Calu3 (cell line): Measurements from ENCODE around the gene EPHA3. TPM values are rescaled to one million over a fixed set of nuclear protein-coding genes. Genes with fewer than 3 reads are reported as not detected.

Experiments used
- BruUV-seq: library from RNA; stranded (reverse); fragments of 400-500 nt; replicated peaks from 2 replicates; lab custom pipeline; 2021; lab: Mats Ljungman, UMichigan
- CTCF ChIA-PET: fragments of 300-600 bp; sonication (Branson Sonifier 250); formaldehyde crosslinking; loops from one replicate; lab custom pipeline; 2022; ENCODE audit warnings: antibody characterized with exemption; lab: Charles Lee
- DNase-seq: peaks from one replicate; pipeline ENCODE4 v3.0.0; 2022
- H3K27ac Mint-ChIP-seq: one replicate; pipeline ENCODE4 v1.8.0; 2022; ENCODE audit warnings: mixed read lengths; ENCODE audit not compliant: unreplicated experiment
- H3K27me3 Mint-ChIP-seq: one replicate; pipeline ENCODE4 v1.8.0; 2022; ENCODE audit warnings: mixed read lengths; ENCODE audit not compliant: unreplicated experiment
- H3K36me3 Mint-ChIP-seq: one replicate; pipeline ENCODE4 v1.8.0; 2022; ENCODE audit warnings: mild to moderate bottlenecking, moderate library complexity, mixed read lengths; ENCODE audit not compliant: insufficient read depth, unreplicated experiment
- H3K4me1 Mint-ChIP-seq: one replicate; pipeline ENCODE4 v1.8.0; 2022; ENCODE audit warnings: mild to moderate bottlenecking, low read depth, mixed read lengths; ENCODE audit not compliant: unreplicated experiment
- H3K4me3 Mint-ChIP-seq: one replicate; pipeline ENCODE4 v1.8.0; 2022; ENCODE audit warnings: mild to moderate bottlenecking, low read depth, moderate library complexity, mixed read lengths; ENCODE audit not compliant: unreplicated experiment
- H3K9me3 Mint-ChIP-seq: one replicate; pipeline ENCODE4 v1.8.0; 2022; ENCODE audit warnings: low read depth, mixed read lengths; ENCODE audit not compliant: unreplicated experiment
- intact Hi-C: fragments of 100-400 bp; cut with micrococcal nuclease; formaldehyde crosslinking; loops from one replicate; pipeline ENCODE4 v1.10.0; 2022; ENCODE audit not compliant: unreplicated experiment
- total RNA-seq: library from RNA; stranded (reverse); gene quantifications from 2 replicates; pipeline ENCODE4 v1.2.3, GENCODE V29; 2022
- TF ChIP-seq, protein P1 (sequence below): fragments of 200-600 bp; IDR thresholded peaks from one replicate; pipeline ENCODE4 v1.8.0; 2022; ENCODE audit warnings: antibody characterized with exemption; ENCODE audit not compliant: unreplicated experiment

EPHA3 gene
- total RNA-seq, 1 experiment from 2014 or later: 31.6 TPM

DNA sequence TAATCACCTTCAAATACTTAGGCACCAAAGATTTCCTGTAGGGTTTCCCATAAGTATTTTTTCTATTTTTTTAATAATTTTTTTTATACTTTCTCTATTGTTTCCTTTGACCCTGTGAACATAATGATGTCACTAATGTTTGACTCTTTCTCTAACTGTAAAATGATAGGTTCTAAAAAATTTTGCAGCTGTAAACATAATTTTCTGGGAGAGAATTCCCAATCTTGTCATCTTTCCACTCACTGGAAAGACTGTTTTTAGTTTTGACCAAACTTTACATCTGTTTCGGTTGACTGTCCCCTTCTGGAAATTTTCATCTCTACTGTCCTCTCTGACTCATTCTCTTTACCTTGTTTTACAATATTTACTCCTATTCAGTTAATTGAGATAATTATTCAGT lies 5.5 kb upstream of the EPHA3 start:
- Mint-ChIP-seq H3K27ac (no peak overlapping the region), H3K27me3 (no peaks in the 10 kb centered on the region), H3K4me3 (no peak overlapping the region), H3K36me3 (peaks cover 4% of the 10 kb centered on the region), H3K4me1 (peaks cover 17% of the 10 kb centered on the region), H3K9me3 (no peaks in the 10 kb centered on the region)
- TF ChIP-seq, protein P1, sequence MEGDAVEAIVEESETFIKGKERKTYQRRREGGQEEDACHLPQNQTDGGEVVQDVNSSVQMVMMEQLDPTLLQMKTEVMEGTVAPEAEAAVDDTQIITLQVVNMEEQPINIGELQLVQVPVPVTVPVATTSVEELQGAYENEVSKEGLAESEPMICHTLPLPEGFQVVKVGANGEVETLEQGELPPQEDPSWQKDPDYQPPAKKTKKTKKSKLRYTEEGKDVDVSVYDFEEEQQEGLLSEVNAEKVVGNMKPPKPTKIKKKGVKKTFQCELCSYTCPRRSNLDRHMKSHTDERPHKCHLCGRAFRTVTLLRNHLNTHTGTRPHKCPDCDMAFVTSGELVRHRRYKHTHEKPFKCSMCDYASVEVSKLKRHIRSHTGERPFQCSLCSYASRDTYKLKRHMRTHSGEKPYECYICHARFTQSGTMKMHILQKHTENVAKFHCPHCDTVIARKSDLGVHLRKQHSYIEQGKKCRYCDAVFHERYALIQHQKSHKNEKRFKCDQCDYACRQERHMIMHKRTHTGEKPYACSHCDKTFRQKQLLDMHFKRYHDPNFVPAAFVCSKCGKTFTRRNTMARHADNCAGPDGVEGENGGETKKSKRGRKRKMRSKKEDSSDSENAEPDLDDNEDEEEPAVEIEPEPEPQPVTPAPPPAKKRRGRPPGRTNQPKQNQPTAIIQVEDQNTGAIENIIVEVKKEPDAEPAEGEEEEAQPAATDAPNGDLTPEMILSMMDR: no peak
- DNase-seq: no peak
- no TSS peak for BruUV-seq
- intact Hi-C loops: loop anchor here (2.0 kb wide), 2 partner anchors 145 to 803 kb away; no protein-coding TSS in a partner anchor
- CTCF ChIA-PET: no interaction called here

DNA sequence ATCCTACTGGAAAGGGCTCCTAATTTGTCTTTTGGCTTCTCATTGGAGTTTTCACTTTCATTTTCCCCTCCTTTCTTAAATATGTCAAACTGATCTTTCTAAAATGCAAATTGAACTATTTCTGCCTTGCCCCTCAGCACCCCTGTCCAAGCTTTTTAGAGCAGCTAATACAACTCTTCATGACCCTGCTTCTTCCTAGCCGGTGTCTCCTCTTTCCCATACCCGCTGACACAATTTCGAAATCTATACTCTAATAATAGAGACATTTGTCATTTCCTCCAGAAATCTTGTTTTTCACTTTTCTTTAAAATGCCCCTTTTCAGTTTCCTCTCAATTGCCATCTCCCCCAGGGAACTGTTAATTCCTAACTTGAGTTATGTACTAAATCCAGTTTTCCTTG lies 2.9 kb upstream of the EPHA3 start:
- TF ChIP-seq, protein P1: no peak
- Mint-ChIP-seq H3K9me3 (no peaks in the 10 kb centered on the region), H3K36me3 (peaks cover 20% of the 10 kb centered on the region), H3K4me3 (no peak overlapping the region), H3K27me3 (no peaks in the 10 kb centered on the region), H3K27ac (no peak overlapping the region), H3K4me1 (peaks cover 11% of the 10 kb centered on the region)
- no TSS peak for BruUV-seq
- intact Hi-C loops: no loop called here
- DNase-seq: no peak
- CTCF ChIA-PET: no interaction called here

DNA sequence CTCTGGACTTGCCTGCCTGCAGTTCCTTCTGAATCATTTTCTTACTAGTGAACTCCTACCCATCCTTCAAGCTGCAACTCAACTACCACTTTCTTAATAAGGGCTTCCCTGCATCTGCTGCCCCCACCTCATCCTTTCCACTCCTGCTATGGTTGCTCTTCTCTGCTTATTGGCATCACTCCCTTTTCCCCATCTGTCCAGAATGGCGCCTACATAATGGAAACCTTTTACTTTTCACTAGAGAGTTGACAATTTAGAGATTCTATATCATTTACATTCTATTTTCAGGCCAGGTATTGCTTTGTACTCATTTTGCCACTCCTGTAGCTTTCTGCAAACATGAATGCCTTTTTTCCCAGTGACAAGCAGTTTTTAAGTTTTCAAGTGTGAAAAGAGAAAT lies 1.9 kb upstream of the EPHA3 start:
- H3K27me3 Mint-ChIP-seq: no peaks in the 10 kb centered on the region
- CTCF ChIA-PET: no interaction called here
- peaks cover 11% of the 10 kb centered on the region for H3K4me1 Mint-ChIP-seq
- intact Hi-C loops: loop anchor here (5.0 kb wide), 2 partner anchors 747 to 987 kb away; no protein-coding TSS in a partner anchor
- TF ChIP-seq, protein P1: no peak
- H3K4me3 Mint-ChIP-seq: no peak overlapping the region
- no peak overlapping the region for H3K27ac Mint-ChIP-seq
- DNase-seq: no peak
- BruUV-seq: no TSS peak
- H3K9me3 Mint-ChIP-seq: no peaks in the 10 kb centered on the region
- H3K36me3 Mint-ChIP-seq: peaks cover 20% of the 10 kb centered on the region

DNA sequence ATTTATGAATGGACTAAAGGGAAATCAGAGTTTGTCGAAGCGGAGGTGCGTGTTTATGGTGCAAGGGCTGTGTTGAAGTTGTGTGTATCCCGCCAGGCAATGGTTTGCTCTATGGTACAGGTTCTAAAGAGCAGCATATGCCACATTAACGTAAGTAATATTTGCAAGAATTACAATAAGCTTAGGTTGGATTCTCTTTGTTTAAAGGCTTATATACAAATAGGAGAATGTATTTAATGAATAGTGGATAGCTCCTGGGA lies 800 bp downstream of the EPHA3 start:
- no peak for DNase-seq
- Mint-ChIP-seq H3K36me3 (peaks cover 20% of the 10 kb centered on the region), H3K27ac (peak overlapping the region; percentile 9), H3K4me3 (peak overlapping the region; percentile 79), H3K4me1 (peaks cover 11% of the 10 kb centered on the region), H3K27me3 (no peaks in the 10 kb centered on the region), H3K9me3 (no peaks in the 10 kb centered on the region)
- intact Hi-C loops: loop anchor here (5.0 kb wide), 2 partner anchors 744 to 984 kb away; no protein-coding TSS in a partner anchor
- TF ChIP-seq, protein P1: no peak
- no TSS peak for BruUV-seq
- CTCF ChIA-PET: no interaction called here
